Kidney epithelial cell (primary cell): Measurements from ENCODE around the gene GPR68. TPM values are rescaled to one million over a fixed set of nuclear protein-coding genes. Genes with fewer than 3 reads are reported as not detected.

Experiments used
- DNase-seq: peaks from one replicate; pipeline ENCODE4 v3.0.0-alpha.2; 2010; ENCODE audit warnings: low read depth
- H3K27me3 ChIP-seq: 2 replicates; pipeline ENCODE4 v1.6.0; 2011; ENCODE audit warnings: low read length; ENCODE audit not compliant: control insufficient read depth, insufficient read depth
- H3K36me3 ChIP-seq: 2 replicates; pipeline ENCODE4 v1.5.1; 2011; ENCODE audit warnings: low read length; ENCODE audit not compliant: control insufficient read depth, insufficient read depth
- H3K4me3 ChIP-seq: 2 replicates; pipeline ENCODE4 v1.5.1; 2011; ENCODE audit warnings: low read depth, mild to moderate bottlenecking, control low read depth, low read length
- CTCF ChIP-seq: IDR thresholded peaks from 2 replicates; pipeline ENCODE4 v1.5.1; 2011; ENCODE audit warnings: mild to moderate bottlenecking, moderate library complexity, low read length, control low read depth, inconsistent platforms; ENCODE audit not compliant: insufficient read depth, poor library complexity, severe bottlenecking
- total RNA-seq: library from RNA; depleted of rRNA; stranded (reverse); fragments of >200 nt; gene quantifications from 2 replicates; pipeline ENCODE4 v1.2.3, GENCODE V29; 2015

The GPR68 gene
- 3.4 and 4.7 TPM in 2 replicates for total RNA-seq

- Histone ChIP-seq H3K36me3 (no peaks in the 10 kb centered on the region), H3K27me3 (no peaks in the 10 kb centered on the region), H3K4me3 (no peak within 1 kb of the TSS)
- DNase-seq = no peak
- TF ChIP-seq CTCF = no peak
These were observed at the start of gene GPR68 for GRCh38 chr14:91244501-91244901. Gene GPR68 (minus strand): TSS chr14:91244704. CDS start chr14:91235050, 9,654 bp downstream.

- no peak for TF ChIP-seq CTCF
- H3K4me3 ChIP-seq = no peak overlapping the region
- no peaks in the 10 kb centered on the region for H3K27me3 ChIP-seq
- no peak for DNase-seq
- no peaks in the 10 kb centered on the region for H3K36me3 ChIP-seq
These were observed 49.6 kb upstream of the GPR68 start for GRCh38 chr14:91294153-91294552.

- TF ChIP-seq CTCF = no peak
- Histone ChIP-seq H3K27me3 (no peaks in the 10 kb centered on the region), H3K36me3 (no peaks in the 10 kb centered on the region), H3K4me3 (no peak overlapping the region)
- DNase-seq = no peak
These were observed 48.8 kb upstream of the GPR68 start for GRCh38 chr14:91293281-91293680.

- no peak for TF ChIP-seq CTCF
- H3K36me3 ChIP-seq = no peaks in the 10 kb centered on the region
- H3K4me3 ChIP-seq = no peak overlapping the region
- H3K27me3 ChIP-seq = no peaks in the 10 kb centered on the region
- no peak for DNase-seq
These were observed 48.0 kb upstream of the GPR68 start for GRCh38 chr14:91292491-91292890.

GRCh38 chr14:91291786-91292405 is 47.4 kb upstream of the GPR68 start:
- no peak for DNase-seq
- Histone ChIP-seq H3K4me3 (no peak overlapping the region), H3K36me3 (no peaks in the 10 kb centered on the region), H3K27me3 (no peaks in the 10 kb centered on the region)
- no peak for TF ChIP-seq CTCF

- no peak for TF ChIP-seq CTCF
- no peaks in the 10 kb centered on the region for H3K27me3 ChIP-seq
- H3K36me3 ChIP-seq = no peaks in the 10 kb centered on the region
- H3K4me3 ChIP-seq = no peak overlapping the region
- no peak for DNase-seq
These were observed 46.5 kb upstream of the GPR68 start for GRCh38 chr14:91290986-91291385.
